ENCODE results near the gene VASH1. TPM values are rescaled to one million over a fixed set of nuclear protein-coding genes. Genes with fewer than 3 reads are reported as not detected.

Gene VASH1
- total and polyA plus RNA-seq, 2 of the 13 experiments (the other 11 are each of a cell fraction or from before 2014, with no cell fraction given): 0.11 to 0.24 TPM

DNA sequence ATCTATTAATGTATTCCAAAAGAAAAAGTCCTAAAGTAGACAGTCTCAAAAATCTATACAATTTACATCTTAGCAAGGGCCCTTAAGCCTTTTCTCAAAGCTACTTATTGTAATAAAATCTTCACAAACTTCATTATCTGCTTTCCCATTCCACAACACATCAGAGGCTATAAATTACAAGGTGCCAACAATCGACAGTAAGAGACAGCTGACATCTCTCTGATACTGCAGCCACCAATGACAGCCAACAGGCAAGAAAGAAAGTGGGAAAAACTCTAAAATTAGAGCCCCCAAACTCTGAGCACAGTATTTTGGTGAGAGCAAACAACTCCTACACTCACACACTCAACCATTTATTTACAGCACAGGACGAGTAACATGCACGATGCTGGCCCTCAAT lies 49.3 kb downstream of the VASH1 start:
- 54% methylated on average over 3 of the region's 3 CpGs for WGBS (ENCODE audit: low lambda C conversion rate)
- CTCF ChIA-PET (ENCODE audit: low intra/inter-chr PET ratio, low total read pairs): no interaction called here
- Histone ChIP-seq H3K4me2 (ENCODE audit: low read depth, low read length) (peak overlapping the region; percentile 92), H3K9ac (ENCODE audit: insufficient read depth, low read depth, low read length) (peak overlapping the region; percentile 48; the same call in 1 of the 2 replicates), H2AFZ (ENCODE audit: low read length) (no peak overlapping the region), H3K79me2 (ENCODE audit: insufficient read depth, low read length) (peaks cover 2% of the 10 kb centered on the region), H3K4me3 (replicated peaks in 1 of 3; ENCODE audit: insufficient read depth in 1 of 3, low read depth in 2 of 3, low read length in 3 of 3) (peak overlapping the region in 2 of 3 experiments; percentile 87 to 96; a peak in 3 of 6 replicates), H3K27me3 (ENCODE audit: control insufficient read depth in 1 of 2, insufficient read depth in 2 of 2, low read length in 2 of 2) (0 out of 5 replicates have a peak, but pooled peaks cover 0 to 4% of the 10 kb centered on the region in 2 experiments), H3K4me1 (ENCODE audit: insufficient read depth, low read length) (peaks cover 22% of the 10 kb centered on the region), H3K27ac (ENCODE audit: extremely low read length, insufficient read depth, low read length) (peak overlapping the region; percentile 56), H3K36me3 (replicated peaks in 1 of 2; ENCODE audit: control insufficient read depth in 1 of 2, insufficient read depth in 2 of 2, low read length in 2 of 2) (peaks cover 3 to 31% of the 10 kb centered on the region in 2 experiments; a peak in 3 of 5 replicates), H4K20me1 (ENCODE audit: insufficient read depth, low read length) (no peaks in the 10 kb centered on the region), H3K9me3 (ENCODE audit: low read length) (no peaks in the 10 kb centered on the region)
- BruUV-seq (replicated peaks): no TSS peak
- ATAC-seq (no peak), DNase-seq (ENCODE audit: low spot score) (no peak), FAIRE-seq (no peak)
- intact Hi-C loops (cut with micrococcal nuclease; ENCODE audit: unreplicated experiment) (no loop called here), in situ Hi-C loops (cut with HindIII; ENCODE audit: extremely low pct_ligation_motif_present, low pct_unique_long_range_greater_than_20kb) (no loop called here)
- TF ChIP-seq, protein P1, sequence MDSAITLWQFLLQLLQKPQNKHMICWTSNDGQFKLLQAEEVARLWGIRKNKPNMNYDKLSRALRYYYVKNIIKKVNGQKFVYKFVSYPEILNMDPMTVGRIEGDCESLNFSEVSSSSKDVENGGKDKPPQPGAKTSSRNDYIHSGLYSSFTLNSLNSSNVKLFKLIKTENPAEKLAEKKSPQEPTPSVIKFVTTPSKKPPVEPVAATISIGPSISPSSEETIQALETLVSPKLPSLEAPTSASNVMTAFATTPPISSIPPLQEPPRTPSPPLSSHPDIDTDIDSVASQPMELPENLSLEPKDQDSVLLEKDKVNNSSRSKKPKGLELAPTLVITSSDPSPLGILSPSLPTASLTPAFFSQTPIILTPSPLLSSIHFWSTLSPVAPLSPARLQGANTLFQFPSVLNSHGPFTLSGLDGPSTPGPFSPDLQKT (CRISPR knock-in tag; IDR thresholded peaks at IDR 0.05; ENCODE audit: borderline replicate concordance): no peak
- no peak for TF ChIP-seq MXI1 (IDR thresholded peaks at IDR 0.05; ENCODE audit: borderline replicate concordance, low read depth, low read length)
- no peak for TF ChIP-seq CC2D1A (CRISPR knock-in tag; IDR thresholded peaks at IDR 0.05)
- TF ChIP-seq SMC3 (IDR thresholded peaks at IDR 0.05; ENCODE audit: low read length): no peak
- no peak for TF ChIP-seq SNAI1 (CRISPR knock-in tag; IDR thresholded peaks at IDR 0.05; ENCODE audit: borderline replicate concordance)
- TF ChIP-seq ZNF256 (CRISPR knock-in tag; conservative IDR thresholded peaks at IDR 0.05): no peak
- TF ChIP-seq, protein P2, sequence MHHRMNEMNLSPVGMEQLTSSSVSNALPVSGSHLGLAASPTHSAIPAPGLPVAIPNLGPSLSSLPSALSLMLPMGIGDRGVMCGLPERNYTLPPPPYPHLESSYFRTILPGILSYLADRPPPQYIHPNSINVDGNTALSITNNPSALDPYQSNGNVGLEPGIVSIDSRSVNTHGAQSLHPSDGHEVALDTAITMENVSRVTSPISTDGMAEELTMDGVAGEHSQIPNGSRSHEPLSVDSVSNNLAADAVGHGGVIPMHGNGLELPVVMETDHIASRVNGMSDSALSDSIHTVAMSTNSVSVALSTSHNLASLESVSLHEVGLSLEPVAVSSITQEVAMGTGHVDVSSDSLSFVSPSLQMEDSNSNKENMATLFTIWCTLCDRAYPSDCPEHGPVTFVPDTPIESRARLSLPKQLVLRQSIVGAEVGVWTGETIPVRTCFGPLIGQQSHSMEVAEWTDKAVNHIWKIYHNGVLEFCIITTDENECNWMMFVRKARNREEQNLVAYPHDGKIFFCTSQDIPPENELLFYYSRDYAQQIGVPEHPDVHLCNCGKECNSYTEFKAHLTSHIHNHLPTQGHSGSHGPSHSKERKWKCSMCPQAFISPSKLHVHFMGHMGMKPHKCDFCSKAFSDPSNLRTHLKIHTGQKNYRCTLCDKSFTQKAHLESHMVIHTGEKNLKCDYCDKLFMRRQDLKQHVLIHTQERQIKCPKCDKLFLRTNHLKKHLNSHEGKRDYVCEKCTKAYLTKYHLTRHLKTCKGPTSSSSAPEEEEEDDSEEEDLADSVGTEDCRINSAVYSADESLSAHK (CRISPR knock-in tag; IDR thresholded peaks at IDR 0.05; ENCODE audit: borderline replicate concordance): no peak
- no peak for TF ChIP-seq ZNF3 (CRISPR knock-in tag; IDR thresholded peaks at IDR 0.05)
- TF ChIP-seq ZMYM2 (CRISPR knock-in tag; IDR thresholded peaks at IDR 0.05): no peak
- TF ChIP-seq RARA (CRISPR knock-in tag; IDR thresholded peaks at IDR 0.05): no peak
- POLR2A ChIA-PET: interaction anchor here (0.7 to 3.8 kb wide), 4 partner anchors 8 to 1448 kb away, joined by 3 to 62 read pairs (median 3); no protein-coding TSS in a partner anchor
